ENCODE data around the gene NARS2. TPM values are rescaled to one million over a fixed set of nuclear protein-coding genes. Genes with fewer than 3 reads are reported as not detected.
A peak's percentile ranks its signal among the peaks of the same experiment; 100 is the strongest.
"Not testable (repeated sequence)": the region's sequence is repeated elsewhere in the genome, so short reads cannot be mapped to it uniquely, and the experiment has no call there.

NARS2 gene
- polyA plus RNA-seq, 5 donors, result 22.1 to 36.7 (median 32.3) TPM

DNA sequence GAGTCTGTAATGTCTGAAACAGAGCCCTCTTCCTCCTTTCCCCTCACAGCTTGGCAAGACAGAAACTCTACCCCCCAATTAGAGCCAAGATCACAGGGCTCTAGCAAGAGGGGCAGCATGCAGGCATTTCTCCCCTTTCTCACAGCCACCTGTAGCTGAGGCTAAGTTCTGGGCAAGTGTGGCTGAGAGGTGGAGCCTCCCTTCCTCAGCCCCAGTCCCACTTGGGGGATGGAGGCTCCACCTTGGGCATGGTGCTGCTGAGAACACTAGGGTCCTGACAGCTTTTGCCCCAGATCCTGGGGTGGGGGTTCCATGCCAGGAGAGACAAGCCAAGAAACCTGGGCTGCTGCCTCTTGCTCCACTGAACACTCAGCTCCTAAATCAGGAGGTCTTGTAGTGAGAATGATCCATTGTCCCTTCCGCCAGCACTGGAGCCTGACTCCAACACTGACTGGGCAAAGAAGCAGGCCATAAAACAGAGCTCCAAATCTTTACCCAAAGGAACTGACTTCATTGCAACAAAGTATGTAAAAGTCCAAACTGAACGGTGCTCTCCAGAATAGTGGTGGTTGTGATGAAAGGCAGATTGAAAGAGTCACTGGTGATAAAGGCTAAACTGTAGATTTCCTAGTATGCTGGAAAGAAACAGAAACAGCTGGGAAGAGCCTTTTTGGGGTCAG, 25.6 kb downstream of the NARS2 start:
- no peak for DNase-seq

DNA sequence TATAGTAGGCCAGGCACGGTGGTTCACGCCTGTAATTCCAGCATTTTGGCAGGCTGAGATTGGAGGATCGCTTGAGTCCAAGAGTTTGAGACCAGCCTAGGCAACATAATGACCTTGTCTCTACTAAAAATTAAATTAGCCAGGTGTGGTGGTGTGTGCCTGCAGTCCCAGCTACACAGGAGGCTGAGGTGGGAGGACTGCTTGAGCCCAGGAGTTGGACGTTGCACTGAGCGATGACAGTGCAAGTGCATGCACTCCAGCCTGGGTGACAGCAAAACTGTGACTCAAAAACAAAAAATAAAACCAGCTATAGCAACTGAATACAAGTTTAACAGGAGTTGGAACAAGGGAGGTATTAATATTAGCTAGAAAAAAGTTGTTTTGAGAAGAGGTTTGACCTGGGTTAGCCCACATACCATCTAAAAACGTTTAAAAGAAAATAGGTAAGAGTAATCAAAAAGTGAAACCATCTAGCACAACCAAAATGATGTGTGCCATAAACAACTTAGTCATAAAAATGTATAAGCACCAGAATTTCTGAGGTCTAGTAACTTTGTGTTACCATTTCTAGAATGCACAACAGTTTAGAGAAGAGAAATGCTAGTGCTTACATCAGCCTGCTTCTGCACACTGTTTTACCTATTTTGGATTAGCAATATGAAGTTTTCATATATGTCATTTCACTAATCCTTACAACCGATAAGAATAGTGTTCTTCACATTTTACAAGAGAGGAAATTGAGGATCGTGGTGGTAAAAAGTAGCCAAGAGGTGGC, 26.5 kb downstream of the NARS2 start:
- DNase-seq, result no peak

DNA sequence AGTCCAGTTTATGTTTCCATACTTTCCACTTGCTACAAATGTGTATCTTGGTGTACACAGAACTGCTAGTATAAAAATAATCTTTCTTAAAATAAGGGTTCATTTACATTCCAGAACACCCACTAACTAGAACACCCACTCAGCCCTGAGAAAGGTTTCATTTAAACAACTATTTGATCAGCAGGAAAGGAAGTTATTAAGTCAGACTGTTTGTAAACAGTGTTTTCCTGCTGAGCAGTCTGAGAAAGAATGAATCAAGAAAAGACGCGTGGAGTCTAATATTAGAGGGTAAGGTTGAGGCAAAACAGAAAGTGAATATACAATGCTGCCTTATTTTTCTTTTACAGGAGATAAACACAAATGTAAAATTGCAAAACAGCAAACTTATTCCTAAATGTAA, 32.7 kb downstream of the NARS2 start:
- no peak for DNase-seq

DNA sequence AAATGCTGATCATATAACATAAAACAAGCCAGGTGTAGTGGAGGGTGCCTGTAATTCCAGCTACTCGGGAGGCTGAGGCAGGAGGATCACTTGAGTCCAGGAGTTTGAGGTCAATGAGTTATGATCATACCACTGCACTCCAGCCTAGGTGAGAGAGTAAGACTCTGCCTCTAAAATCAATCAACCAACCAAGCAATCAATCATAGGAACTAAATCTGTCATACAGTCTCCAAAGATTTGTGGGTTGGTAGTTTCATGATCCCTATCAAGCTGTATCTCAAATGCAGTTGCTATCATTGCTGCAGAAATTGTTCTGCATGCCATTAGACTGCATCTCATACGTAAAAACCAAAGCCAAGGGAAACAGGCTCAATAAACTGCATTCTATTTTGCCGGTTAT, 33.1 kb downstream of the NARS2 start:
- no peak for DNase-seq

DNA sequence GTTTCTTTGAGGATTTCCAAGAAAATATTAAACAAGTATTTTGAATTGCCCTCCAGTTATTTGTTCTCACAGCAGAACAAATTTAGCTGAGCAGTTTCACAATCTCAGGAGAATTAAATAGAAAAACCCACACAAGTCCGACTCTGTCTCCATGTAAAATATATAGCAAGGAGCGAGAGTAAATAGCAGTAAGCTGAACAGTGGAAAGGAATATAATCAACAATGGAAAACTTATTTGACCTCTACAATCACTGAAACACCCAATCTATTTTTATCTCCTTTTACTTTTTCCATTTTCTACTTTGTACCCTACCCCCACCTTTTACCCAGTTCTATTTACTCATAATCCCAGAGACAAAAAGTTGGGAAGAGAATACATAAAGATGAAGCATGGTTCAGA, 34.4 kb downstream of the NARS2 start:
- DNase-seq, result no peak

DNA sequence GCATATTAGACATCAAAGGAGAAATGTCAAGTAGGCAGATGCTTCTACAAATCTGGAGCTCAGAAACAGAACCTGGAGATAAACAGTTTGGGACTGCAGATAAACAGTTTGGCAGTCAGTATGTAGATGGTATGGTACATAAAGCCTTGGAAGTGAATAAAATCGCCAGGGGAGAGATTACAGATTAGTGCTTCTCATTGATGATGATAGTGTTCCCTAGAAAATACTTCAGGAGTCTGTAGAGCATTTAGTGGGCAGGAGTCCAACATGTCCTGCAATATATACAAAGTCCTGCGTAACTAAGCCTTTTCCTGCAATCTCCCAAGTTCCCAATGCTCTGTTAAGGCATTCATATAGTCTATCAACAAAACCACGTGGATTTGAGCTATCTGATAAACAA, 35.2 kb downstream of the NARS2 start:
- DNase-seq, result peak in 1 of 2 donors; percentile 30

DNA sequence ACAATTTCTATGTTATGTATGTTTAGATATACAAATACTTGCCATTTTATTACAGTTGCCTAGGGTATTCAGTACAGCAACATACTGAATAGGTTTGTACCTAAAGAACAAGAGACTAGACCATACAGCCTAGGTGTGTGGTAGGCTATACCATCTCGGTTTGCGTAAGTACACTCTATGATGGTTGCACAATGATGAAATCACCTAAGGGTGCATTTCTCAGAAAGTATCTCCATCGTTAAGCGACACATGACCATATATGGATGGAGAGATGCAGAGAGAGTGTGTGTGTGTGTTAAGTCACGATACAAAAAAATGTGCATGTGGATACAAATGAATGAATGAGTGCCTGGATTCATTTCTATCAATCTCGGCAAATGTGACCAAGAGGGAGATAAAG, 37.7 kb downstream of the NARS2 start:
- DNase-seq, result no peak

DNA sequence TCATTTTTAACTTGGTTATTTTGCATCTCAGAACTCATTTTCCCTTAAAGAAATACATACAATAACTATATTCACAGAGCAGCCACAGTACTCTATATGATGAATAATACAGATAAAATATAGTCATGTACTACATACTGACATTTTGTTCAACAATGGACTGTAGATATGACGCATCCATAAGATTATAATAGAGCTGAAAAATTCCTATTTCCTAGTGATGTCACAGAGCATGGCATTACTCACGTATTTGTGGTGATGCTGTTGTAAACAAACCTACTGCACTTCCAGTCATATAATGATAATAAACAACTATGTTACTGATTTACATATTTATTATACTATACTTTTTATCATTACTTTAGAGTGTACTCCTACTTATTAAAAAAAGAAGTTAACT, 38.7 kb downstream of the NARS2 start:
- no peak for DNase-seq

DNA sequence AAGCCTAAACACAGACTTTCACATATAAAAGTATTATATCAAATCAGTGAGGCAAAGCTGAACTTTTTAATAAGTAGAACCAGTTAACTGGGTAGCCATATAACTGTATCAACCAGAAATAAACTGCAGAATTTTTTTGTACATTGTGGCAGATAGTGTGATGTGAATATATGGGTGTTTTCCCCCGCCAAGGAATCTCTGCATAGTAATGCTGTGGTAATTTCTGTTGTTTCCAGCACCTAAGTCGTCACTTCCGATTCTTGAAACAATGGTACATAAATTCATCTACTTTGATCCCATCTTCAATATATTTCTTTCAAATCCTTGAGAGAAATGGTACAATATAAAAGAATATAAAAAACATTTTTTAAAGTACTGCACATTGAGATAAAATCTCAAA, 39.6 kb downstream of the NARS2 start:
- no peak for DNase-seq

DNA sequence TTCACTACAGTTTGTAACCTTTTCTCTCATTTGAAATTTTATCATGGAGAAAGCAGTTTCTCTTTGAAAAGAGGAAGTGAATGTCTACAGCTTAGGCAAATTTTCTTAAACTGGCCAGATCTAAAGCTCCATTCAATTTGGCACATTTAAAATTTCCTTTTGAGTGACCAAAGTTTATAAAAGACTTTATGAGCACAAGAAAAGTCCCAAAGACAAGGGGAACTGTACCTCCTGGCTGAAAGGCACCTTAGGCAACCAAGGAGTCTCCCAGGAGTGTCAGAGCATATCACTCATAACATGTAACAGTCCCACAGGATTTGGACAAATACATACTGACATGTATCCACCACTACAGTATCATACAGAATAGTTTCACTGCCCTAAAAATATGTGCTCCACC, 41.3 kb downstream of the NARS2 start:
- DNase-seq, result no peak

DNA sequence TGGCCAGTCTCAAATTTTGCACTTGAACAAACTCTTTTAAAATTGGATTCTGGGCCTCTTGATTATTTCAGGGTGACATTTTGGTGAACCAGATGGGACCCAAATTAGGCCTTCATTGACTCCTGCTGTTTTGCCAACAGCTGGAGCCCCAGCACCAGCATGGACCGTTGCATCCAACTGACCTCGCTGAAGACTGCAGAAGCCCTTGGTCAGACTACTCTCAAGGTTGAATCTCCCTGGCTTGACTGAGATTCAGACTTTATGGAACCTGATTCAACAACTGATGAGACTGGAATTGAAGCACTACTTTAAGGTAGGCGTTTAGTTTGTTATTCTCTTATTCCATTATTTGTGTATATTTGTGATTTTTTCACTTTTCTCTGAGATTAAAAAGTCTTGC, 41.7 kb downstream of the NARS2 start:
- DNase-seq, result no peak

DNA sequence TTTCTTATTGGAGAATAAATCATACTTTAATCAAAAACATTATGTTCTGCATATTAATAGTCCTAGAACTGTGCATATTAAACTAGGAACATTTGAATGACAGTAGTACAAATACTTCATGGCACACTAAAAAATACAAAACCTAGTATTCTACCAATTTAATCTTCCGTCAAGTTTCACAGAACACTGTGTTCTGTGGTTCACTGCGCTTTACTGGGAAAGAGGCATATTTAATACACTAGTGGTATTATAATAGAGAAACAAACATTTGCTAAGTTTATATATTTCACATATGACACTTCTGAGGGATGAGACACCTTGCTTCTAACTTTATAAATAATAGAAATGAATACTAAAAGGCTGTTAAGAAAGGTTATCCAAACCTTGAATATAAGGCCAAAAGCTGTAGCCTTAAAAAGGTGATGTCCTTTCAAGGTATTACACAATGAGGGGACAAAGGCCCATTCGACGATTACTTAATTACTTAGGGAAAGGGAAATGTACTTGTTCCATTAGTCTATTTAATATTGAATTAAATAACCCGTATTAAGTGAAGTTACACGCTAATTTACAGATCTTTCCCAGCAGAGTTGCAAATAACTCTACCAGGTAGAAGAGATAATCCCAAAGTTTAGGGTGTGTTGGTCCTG, 48.0 kb downstream of the NARS2 start:
- no peak for DNase-seq

DNA sequence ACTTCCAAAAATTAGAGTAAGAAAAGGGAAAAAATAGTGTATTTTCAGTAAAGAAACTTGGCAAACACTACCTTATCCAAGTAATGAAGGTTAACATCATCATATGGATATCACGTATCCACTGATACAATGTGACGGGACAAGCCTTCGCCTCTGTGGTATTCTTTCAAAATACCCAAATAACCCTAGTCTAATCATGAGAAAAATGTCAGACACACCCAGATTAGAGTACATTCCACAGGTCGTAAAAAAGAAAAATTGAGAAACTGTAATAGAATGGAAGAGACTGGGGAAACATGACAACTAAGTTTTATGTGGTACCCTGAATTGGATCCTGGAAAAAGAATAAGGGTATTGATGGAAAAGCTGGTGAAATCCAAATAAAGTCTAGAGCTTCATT, 48.9 kb downstream of the NARS2 start:
- no peak for DNase-seq

DNA sequence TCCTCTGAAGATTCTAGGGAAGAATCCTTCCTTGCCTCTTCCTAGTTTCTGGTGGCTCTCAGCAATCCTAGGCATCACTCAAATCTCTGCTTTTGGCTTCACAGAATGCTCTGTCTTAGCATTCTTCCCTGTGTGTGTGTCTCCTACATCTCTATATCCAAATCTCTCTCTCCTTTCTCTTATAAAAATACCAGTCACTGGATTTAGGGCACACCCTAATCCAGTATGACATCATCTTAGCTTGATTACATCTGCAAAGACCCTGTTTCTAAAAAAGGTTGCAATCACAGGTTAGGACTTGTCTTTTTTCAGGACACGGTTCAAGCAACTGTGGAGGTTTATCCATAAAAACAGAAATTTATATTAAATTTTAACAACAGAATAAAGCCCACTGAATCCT, 54.4 kb downstream of the NARS2 start:
- no peak for DNase-seq

DNA sequence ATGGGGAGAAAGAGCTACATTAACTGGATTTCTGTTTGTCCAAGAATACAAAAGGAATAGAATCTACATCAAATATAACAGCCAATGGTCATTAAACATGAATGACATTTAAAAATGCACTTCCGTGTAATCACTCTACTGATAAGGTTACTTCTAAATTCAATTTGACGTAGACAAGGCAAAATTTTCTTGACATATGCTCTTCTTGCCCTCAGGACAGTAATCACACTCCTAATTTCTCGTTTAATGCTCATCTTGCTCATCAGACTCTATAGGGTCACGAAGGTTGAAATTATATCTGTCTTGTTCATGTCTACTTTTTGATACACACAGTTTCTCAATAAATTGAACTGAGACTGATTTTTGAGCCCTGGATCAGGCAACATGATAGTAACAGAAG, 58.4 kb downstream of the NARS2 start:
- DNase-seq, result no peak

DNA sequence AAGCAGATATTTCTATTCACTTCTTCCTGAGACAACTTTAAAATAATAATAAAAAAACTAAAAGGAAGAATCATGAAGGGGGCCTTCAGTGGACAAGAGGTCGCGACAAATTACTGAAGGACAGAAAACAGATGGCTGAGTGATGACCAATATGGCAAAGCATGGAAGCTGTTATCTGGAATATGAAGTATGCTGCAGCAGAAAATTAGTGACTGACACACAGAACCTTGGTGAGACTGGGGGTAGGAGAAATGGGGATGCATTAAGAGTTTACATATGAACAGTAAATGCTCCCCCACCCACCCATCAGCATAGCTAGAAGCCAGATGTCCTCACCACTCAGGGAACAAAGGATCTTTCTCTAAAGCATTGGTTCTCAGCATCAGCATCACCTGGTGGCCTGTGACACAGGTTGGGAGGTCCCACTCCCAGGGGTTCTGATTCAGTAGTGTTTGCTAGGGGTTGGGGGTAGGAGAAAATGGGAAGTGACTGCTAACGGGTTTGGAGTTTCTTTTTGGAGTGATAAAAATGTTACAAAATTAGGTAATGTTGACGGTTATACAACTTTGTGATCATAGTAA, 59.7 kb downstream of the NARS2 start:
- no peak for DNase-seq

DNA sequence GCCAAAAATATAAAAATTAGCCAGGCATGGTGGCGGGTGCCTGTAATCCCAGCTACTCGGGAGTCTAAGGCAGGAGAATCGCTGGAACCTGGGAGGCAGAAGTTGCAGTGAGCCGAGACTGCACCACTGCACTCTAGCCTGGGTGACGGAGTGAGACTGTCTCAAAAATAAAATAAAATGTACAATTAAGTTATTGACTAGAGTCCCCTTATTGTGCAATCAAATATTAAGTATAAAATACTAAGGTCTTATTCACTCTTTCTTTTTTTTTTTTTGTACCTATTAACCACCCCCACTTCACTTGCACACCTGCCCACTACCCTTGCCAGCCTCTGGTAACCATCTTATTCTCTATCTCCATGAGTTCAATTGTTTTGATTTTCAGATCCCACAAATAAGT, 61.6 kb downstream of the NARS2 start:
- DNase-seq, result not testable (repeated sequence)

DNA sequence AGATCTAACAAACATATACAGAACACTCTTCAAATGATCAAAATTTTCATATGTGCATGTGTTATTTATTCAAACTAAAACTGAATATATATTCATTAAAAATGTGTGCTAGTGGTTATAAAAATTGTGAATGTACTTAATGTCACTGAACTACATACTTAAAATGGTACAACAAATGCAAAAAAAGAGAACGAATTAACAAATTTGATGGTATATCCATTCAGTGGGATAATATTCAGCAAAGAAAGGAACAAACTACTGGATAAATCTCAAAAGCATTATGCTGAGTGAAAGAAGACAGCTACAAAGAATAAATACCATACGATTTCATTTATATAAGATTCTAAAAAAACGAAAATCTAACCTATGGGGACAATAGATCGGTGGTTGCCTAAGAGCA, 64.1 kb downstream of the NARS2 start:
- DNase-seq, result no peak

DNA sequence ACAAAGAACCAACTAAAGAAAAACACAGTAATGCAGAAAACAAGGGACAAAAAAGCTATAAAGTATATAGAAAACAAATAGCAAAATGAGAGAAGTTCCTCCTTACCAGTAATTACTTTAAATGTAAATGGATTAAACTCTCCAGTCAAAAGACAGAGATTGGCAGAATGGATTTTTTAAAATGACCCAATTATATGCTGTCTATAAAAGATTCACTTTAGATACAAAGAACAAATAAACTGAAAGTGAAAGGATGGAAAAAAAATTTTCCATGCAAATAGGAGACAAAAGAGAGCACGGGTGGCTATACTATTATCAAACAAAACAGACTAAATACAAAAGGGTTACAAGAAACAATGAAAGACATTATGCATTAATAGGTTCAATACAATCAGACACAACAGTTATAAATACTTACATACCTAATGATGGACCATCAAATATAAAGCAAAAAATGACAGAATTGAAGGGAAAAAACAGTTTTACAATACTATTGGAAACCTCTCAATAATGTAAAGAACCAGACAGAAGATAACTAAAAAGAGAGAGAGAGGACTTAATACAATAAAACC, 64.6 kb downstream of the NARS2 start:
- DNase-seq, result no peak

DNA sequence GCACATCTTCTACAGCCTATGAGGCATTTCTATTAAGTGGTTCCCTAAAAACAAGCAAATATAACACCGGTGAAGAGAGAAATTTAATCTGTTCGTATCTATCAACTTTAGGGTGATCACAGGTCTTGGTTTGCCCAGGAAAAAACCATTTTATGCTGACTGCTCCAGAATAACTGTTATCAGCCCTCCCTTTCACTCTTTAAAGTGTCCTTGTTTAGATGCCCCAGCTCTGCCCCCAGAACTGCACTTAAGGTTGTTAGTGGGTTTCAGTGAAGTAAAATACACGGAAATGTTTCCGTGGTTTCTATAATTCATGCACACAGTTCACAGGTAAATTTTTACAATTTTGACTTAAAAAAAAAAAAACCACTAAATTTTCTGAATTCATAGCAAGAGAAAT, 70.0 kb downstream of the NARS2 start:
- DNase-seq, result no peak

DNA sequence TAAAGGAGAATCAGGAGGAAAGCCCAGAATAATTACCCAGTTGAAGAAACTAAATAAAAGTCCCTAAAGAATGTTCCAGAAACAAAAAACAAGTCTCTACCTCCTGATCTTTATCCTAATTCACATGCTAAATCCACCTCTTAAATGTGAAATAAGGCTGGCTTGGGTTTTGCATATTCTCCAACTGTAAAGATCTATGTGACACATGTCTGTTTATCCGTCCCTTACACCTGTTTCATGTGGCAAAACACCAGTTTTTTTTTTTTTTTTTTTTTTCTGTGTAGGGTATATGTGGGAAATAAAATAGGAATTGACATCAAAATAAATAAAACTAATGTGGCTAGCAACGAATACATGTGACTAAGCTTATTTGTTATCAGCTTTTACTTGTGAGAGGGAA, 70.5 kb downstream of the NARS2 start:
- no peak for DNase-seq

DNA sequence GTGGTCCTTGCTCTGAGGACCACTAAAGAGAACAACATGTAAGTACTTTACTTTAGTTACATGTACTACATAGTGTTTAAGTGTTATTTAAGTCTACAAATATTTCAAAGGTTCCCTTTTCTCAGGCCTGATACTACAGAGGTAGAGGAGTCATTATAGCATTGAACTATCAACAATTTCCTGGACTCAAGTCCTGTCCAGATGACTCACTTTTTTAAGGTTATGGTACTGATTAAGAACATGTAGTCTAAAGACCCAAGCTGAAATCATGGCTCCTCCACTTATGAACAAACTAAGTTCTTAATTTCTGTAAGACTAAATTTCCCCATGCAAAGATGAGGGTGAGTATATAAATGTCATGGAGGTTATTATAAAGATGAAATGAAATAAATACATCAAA, 74.7 kb downstream of the NARS2 start:
- DNase-seq, result no peak

DNA sequence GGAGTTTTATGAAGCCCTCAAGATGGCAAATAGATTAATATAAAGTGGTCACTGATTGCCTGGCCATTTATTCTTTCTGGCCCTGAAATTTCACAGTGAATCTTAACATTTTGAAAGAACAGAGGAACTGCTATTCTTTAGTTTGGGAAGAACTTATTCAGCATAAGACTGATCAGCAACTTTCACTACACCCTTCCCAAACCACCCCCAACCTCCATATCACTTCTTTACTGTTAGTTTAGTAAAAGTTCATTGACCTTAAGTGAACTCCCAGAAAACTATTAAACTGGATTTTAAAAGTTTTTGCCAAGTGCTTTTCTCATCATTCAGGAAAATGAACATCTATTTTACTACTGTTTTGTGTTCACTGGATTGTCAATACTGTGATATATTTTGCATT, 77.4 kb downstream of the NARS2 start:
- DNase-seq, result no peak
